Measurements from ENCODE around the gene EXOC3. TPM values are rescaled to one million over a fixed set of nuclear protein-coding genes. Genes with fewer than 3 reads are reported as not detected.
A peak's percentile ranks its signal among the peaks of the same experiment; 100 is the strongest.
"Not testable (repeated sequence)": the region's sequence is repeated elsewhere in the genome, so short reads cannot be mapped to it uniquely, and the experiment has no call there.

Gene EXOC3
- total RNA-seq, 2 experiments from 2014 or later = 65.5 to 79.0 TPM

DNA sequence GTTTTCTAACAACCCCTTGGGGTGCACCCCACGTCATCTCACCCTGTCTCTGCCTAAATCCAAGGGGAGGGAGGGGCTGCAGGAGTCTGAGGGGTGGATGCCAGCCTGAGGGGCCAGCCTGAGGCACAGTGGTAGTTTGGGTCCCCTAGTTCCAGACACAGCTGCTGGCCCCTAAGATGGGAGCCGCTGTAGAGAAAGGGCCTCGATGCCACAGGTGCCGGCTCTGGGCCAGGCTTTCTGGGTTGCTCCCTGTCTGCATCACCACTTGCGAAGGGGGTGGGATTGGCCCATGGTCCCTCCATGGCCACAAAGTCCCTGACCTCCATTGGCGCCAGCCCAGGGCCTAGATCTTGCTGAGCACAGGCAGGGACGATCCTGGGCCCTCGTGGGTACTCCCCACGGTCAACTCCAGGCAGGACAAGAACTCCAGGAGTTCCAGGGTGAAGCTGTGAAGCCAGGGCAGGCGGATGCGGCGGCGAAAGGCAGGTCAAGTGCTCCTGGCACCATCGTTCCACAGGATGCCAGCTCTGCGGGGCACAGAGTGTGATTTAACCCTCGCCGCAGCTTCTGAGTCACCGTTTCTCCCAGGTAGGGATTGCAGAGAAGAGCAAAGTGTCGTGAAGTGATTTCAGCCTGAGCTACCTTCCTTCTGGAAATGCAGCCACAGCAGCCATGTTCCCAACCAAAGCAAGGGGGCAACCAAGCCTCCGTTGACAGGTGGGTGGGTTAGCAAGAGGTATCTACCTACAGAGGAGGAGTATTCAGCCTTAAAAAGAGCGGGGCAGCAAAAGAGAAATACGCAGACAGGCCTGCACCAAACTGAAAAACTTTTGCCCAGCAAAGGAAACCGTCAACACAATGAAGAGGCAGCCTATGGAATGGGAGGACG, 41.6 kb upstream of the EXOC3 start:
- H3K27me3 Mint-ChIP-seq = no peaks in the 10 kb centered on the region
- H3K36me3 Mint-ChIP-seq (ENCODE audit: low read depth) = peaks cover 40% of the 10 kb centered on the region
- POLR2A ChIA-PET = no interaction called here
- H3K4me1 Mint-ChIP-seq = peaks cover 42% of the 10 kb centered on the region
- peak; percentile 2 for DNase-seq
- CTCF ChIA-PET = interaction anchor here (2.3 kb wide), 1 partner anchor 12 kb away, joined by 5 read pairs; no protein-coding TSS in a partner anchor
- H3K27ac Mint-ChIP-seq = peak overlapping the region; percentile 46
- no peaks in the 10 kb centered on the region for H3K9me3 Mint-ChIP-seq
- H3K4me3 Mint-ChIP-seq = no peak overlapping the region

DNA sequence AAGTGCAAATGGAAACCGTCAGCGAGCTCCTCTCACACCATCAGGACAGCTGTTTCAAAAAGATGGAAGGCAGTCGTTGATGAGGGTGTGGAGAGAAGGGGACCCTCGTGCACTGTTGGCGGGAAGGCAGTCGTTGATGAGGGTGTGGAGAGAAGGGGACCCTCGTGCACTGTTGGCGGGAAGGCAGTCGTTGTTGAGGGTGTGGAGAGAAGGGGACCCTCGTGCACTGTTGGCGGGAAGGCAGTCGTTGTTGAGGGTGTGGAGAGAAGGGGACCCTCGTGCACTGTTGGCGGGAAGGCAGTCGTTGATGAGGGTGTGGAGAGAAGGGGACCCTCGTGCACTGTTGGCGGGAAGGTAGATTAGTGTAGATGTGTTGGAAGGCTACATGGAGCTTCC, 40.8 kb upstream of the EXOC3 start:
- CTCF ChIA-PET = interaction anchor here (2.3 to 2.8 kb wide), 2 partner anchors 9 to 12 kb away, joined by 5 to 10 read pairs; no protein-coding TSS in a partner anchor
- H3K9me3 Mint-ChIP-seq, POLR2A ChIA-PET, H3K27ac Mint-ChIP-seq, H3K4me3 Mint-ChIP-seq, H3K27me3 Mint-ChIP-seq: not testable (repeated sequence)
- peak; percentile 1 for DNase-seq
- Mint-ChIP-seq H3K36me3 (ENCODE audit: low read depth) (peaks cover 40% of the 10 kb centered on the region), H3K4me1 (peaks cover 43% of the 10 kb centered on the region)

DNA sequence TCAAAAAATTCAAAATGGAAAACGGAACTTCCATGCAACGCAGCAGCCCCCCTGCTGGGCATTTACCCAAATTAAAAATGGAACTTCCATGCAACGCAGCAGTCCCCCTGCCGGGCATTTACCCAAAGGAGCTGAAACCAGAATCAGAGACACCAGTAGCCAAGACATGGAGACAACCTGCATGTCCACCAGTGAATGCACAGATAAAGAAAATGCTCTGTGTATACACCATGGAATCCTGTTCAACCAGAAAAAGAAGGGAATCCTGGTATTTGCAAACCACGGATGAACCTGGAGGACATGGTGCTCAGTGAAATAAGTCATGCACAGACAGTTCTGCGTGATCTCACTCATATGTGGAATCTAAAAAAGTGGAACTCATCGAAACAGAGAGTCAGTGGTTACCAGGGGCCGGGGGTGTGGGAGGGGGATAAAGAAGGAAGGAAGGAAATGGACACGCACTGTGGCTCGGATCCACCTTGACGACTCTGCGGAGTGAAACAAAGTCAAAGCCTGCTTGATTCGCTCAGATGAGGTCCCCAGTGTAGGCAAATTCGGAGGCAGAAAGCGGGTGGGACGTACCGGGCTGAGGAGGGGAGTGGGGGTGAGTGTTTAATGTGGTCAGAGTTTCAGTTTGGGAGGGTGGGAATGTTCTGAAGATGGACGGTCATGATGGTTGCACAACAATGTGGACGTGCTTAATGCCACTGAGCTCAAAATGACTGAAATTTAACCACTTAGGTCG, 40.2 kb upstream of the EXOC3 start:
- no peaks in the 10 kb centered on the region for H3K27me3 Mint-ChIP-seq
- DNase-seq = peak; percentile 4
- POLR2A ChIA-PET = no interaction called here
- H3K27ac Mint-ChIP-seq = peak overlapping the region; percentile 38
- H3K4me1 Mint-ChIP-seq = peaks cover 45% of the 10 kb centered on the region
- no peak overlapping the region for H3K4me3 Mint-ChIP-seq
- CTCF ChIA-PET = interaction anchor here (0.9 to 2.8 kb wide), 3 partner anchors 10 to 40 kb away, joined by 3 to 10 read pairs (median 5); no protein-coding TSS in a partner anchor
- H3K36me3 Mint-ChIP-seq (ENCODE audit: low read depth) = peaks cover 40% of the 10 kb centered on the region
- no peaks in the 10 kb centered on the region for H3K9me3 Mint-ChIP-seq

DNA sequence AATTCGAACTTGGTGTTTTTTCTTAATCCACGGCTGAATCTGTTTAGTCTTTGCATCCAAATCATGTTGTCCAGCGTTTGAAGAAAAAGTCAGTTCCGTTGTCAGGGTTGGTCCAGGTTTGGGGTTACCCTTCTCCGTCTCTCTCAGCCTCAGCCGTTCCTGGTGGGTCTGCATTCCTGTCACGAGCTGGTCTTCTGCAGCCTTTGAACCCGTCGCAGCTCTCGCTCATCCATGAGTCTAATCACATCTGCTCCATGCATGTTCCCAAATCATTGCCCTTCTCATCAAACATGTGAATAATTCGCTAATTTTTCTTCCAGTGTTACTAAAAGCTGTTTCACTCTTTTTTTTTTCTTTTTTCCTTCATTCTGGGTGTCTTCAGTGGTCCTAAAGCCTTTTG, 39.0 kb upstream of the EXOC3 start:
- CTCF ChIA-PET = interaction anchor here (0.7 to 2.8 kb wide), 6 partner anchors 10 to 41 kb away, joined by 3 to 10 read pairs (median 4); no protein-coding TSS in a partner anchor
- Mint-ChIP-seq H3K27me3 (no peaks in the 10 kb centered on the region), H3K4me3 (no peak overlapping the region)

DNA sequence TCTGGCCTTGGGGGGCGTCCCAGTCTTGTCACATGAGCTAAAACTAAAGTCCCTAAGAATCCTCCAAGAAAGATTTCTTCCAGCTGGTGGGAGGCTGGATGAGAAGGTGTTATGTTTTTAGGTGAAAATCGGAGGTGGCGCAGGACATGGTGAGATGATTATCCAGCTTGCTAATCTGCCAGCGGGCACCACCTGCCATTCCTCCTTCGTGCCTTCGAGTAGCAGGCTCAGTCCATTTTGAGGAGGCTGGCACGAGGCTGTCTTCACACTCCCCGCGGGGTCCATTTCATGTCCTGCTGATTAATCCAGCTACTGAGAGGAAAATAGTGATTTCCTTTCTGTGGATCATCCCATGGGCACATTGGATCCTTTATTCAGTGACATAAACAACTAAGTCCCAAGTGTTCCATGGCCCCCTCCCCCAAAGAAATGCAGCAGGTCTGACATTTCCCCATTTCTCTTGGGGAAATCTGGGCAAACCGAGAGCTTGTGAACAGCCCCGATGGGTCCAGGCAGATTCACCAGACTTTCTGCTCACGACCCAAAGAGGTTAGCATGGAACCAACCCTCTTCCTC, 38.2 kb upstream of the EXOC3 start:
- ChIA-PET POLR2A (no interaction called here), CTCF (interaction anchor here (0.8 to 2.8 kb wide), 5 partner anchors 9 to 42 kb away, joined by 3 to 10 read pairs (median 6); no protein-coding TSS in a partner anchor)
- peak; percentile 5 for DNase-seq
- no peaks in the 10 kb centered on the region for H3K9me3 Mint-ChIP-seq
- no peak overlapping the region for H3K4me3 Mint-ChIP-seq
- H3K36me3 Mint-ChIP-seq (ENCODE audit: low read depth) = peaks cover 29% of the 10 kb centered on the region
- H3K27me3 Mint-ChIP-seq = no peaks in the 10 kb centered on the region
- H3K27ac Mint-ChIP-seq = no peak overlapping the region
- H3K4me1 Mint-ChIP-seq = peaks cover 33% of the 10 kb centered on the region

More for the DNA sequence above, 39.0 kb upstream of the EXOC3 start:
- peak; percentile 3 for DNase-seq
- Mint-ChIP-seq H3K27ac (no peak overlapping the region), H3K9me3 (no peaks in the 10 kb centered on the region), H3K36me3 (ENCODE audit: low read depth) (peaks cover 33% of the 10 kb centered on the region), H3K4me1 (peaks cover 40% of the 10 kb centered on the region)
- POLR2A ChIA-PET = no interaction called here

DNA sequence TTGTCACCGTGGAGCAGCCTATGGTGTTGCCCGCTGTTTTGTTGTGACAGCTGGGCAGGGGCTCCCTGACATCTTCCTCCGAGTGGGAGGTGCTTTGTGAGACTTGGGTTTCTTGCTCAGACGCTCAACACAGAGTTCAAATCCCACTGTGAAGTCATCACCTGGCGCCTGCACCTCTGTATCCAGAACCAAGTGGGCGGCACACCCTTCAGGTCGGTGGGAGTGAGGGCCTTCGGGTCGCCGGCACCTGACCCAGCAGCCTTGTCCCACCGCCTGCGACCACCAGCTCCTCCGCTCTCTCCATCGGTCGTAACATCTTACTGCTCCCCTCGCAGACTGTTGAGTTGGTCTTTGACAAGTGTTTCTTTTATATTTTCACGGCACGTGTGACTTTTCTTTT, 37.6 kb upstream of the EXOC3 start:
- ChIA-PET POLR2A (no interaction called here), CTCF (interaction anchor here (0.8 to 1.5 kb wide), 2 partner anchors 9 to 41 kb away, joined by 3 to 6 read pairs; no protein-coding TSS in a partner anchor)
- Mint-ChIP-seq H3K36me3 (ENCODE audit: low read depth) (peaks cover 23% of the 10 kb centered on the region), H3K27ac (no peak overlapping the region), H3K27me3 (no peaks in the 10 kb centered on the region), H3K4me3 (no peak overlapping the region), H3K4me1 (peaks cover 26% of the 10 kb centered on the region), H3K9me3 (no peaks in the 10 kb centered on the region)
- DNase-seq = no peak

DNA sequence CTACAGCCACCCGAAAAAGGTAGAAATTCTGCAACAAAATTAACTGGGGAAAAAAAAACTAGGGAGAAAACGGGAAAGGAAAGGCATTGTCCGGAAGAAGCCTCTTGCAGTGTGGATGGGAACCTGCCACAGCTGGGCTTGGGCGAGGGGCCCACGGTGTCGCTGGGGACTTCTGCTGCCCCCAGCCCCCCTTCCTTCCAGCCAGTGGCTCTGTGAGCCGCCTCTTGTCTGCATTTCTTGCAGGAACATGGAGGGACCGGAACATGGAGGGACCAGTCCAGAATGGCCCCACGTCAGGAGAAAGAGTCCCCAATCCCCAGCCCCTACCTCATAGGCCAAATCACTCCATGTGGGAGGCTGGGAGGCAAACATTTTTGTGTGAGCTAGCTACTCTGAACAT, 36.9 kb upstream of the EXOC3 start:
- DNase-seq = no peak
- Mint-ChIP-seq H3K27me3 (no peaks in the 10 kb centered on the region), H3K9me3 (no peaks in the 10 kb centered on the region), H3K4me3 (no peak overlapping the region), H3K4me1 (peaks cover 26% of the 10 kb centered on the region), H3K36me3 (ENCODE audit: low read depth) (peaks cover 23% of the 10 kb centered on the region), H3K27ac (no peak overlapping the region)
- POLR2A ChIA-PET = no interaction called here
- CTCF ChIA-PET = interaction anchor here (0.9 to 1.7 kb wide), 2 partner anchors 10 to 85 kb away, joined by 4 to 5 read pairs; partner anchors contain the start of gene AHRR

DNA sequence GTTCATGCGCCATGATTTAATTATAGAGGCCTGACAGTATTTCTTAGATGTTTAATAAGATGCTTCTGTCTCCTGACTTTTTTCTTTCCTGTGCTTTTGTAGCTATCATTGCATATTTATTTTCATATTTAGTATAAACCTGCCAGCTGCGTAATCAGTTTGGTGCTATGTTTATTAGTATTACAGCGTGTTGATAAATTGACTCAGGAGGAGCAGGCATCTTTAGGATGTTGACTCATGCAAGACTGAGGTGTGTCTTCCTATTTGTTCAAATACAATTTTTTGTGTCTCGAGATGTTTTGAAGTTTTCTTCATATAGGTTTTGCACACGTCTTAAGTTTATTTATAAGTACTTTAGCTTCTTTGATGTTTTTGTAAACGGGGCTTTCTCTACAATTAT, 35.9 kb upstream of the EXOC3 start:
- Mint-ChIP-seq H3K27me3 (no peaks in the 10 kb centered on the region), H3K36me3 (ENCODE audit: low read depth) (peaks cover 23% of the 10 kb centered on the region), H3K4me3 (no peak overlapping the region), H3K27ac (no peak overlapping the region), H3K9me3 (no peaks in the 10 kb centered on the region), H3K4me1 (peaks cover 26% of the 10 kb centered on the region)
- ChIA-PET CTCF (interaction anchor here (0.9 to 1.7 kb wide), 2 partner anchors 9 to 86 kb away, joined by 4 to 5 read pairs; partner anchors contain the start of gene AHRR), POLR2A (no interaction called here)
- DNase-seq = no peak

DNA sequence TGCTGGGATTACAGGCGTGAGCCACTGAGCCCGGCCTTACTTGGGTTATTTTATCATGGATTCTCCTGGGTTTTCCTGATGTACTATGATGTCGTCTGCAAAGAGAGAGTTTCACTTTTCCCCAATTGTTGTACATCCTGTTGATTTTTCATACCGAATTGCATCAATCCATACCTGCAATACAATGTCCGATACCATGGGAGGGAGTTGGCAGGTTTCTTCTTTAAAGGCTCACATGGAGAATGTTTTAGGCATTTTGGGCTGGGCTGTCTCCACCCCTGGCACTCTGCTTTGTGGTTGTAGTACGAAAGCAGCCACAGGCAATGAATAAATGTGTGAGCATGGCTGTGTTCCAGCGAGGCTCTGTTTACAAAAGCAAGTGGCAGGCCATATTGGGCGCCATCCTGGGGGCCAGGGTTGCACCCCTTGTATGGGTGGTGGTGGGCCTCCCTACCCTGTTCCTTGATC, 35.1 kb upstream of the EXOC3 start:
- Mint-ChIP-seq H3K36me3 (ENCODE audit: low read depth) (peaks cover 25% of the 10 kb centered on the region), H3K4me3 (no peak overlapping the region), H3K9me3 (no peaks in the 10 kb centered on the region), H3K27ac (no peak overlapping the region), H3K27me3 (no peaks in the 10 kb centered on the region), H3K4me1 (peaks cover 26% of the 10 kb centered on the region)
- DNase-seq = no peak
- ChIA-PET CTCF (interaction anchor here (1.3 kb wide), 1 partner anchor 91 kb away, joined by 3 read pairs; no protein-coding TSS in a partner anchor), POLR2A (no interaction called here)

DNA sequence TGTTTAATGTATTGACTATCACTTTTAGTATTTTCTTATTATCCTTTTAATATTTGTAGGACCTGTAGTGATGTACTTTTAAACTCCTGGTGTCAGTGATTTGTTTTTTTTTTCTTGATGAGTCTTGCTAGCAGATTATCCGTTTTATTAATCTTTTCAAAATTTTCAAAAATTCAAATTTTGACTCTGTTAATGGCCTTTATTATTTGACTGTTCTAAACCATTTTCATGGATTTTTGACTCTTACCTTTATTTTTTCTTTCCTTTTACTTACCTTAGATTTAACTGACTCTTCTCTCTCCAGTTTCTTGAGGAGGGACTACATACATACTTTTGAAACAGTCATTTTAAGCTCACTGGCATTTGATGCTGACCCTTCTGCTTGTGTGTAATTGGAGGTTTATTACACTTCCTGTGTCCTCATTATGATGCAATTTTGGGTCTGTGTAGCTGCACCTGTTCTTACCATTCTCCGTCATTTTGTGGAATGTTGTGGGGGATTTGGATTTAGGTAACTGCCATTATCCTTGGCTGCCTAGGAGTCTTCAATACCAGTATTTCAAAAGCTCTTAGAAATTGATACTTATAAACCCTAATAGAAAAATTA, 32.0 kb upstream of the EXOC3 start:
- Mint-ChIP-seq H3K27ac (no peak overlapping the region), H3K9me3 (no peaks in the 10 kb centered on the region), H3K4me3 (no peak overlapping the region), H3K27me3 (no peaks in the 10 kb centered on the region), H3K36me3 (ENCODE audit: low read depth) (peaks cover 18% of the 10 kb centered on the region), H3K4me1 (peaks cover 33% of the 10 kb centered on the region)
- POLR2A ChIA-PET = no interaction called here
- CTCF ChIA-PET = interaction anchor here (1.0 to 1.8 kb wide), 3 partner anchors 20 to 94 kb away, joined by 3 to 5 read pairs (median 3); no protein-coding TSS in a partner anchor
- DNase-seq = no peak

DNA sequence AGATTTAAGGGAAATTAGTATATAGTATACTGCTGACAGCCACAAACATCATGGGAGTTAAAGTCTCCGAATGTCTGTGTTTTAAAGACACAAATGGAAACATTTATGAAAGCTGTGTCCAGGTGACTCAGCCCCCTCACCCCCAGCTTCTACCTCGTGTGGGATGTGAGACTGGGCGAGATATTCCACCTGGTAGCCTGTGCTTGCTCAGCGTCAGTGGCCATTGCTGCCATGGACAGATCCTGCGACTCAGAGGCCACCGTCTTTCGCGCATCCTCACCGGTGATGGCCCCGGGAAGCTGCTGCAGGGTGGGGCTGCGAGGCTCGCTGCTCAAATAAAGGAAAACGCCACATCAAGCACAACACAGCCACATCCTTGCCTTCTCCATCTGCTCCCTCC, 31.2 kb upstream of the EXOC3 start:
- no peak for DNase-seq
- H3K4me1 Mint-ChIP-seq = peaks cover 40% of the 10 kb centered on the region
- no peak overlapping the region for H3K27ac Mint-ChIP-seq
- POLR2A ChIA-PET = no interaction called here
- no peaks in the 10 kb centered on the region for H3K27me3 Mint-ChIP-seq
- no peaks in the 10 kb centered on the region for H3K9me3 Mint-ChIP-seq
- CTCF ChIA-PET = interaction anchor here (1.0 to 1.8 kb wide), 3 partner anchors 19 to 95 kb away, joined by 3 to 5 read pairs (median 3); no protein-coding TSS in a partner anchor
- H3K4me3 Mint-ChIP-seq = no peak overlapping the region
- peaks cover 20% of the 10 kb centered on the region for H3K36me3 Mint-ChIP-seq (ENCODE audit: low read depth)

All from activated CD4-positive, alpha-beta T cell treated with anti-CD3 and anti-CD28 coated beads, Interleukin-2, amount 10 ng/mL, durations not matched to agents 7 days and 5 days (primary cell).